ENCODE measurements around the gene TMEM98.
A peak's percentile ranks its signal among the peaks of the same experiment; 100 is the strongest.

The TMEM98 gene

GRCh38 chr17:32907583-32907982 is 20.4 kb upstream of the TMEM98 start:
- H3K36me3 ChIP-seq (ENCODE audit: insufficient read depth, low read length), result no peaks in the 10 kb centered on the region
- TF ChIP-seq CTCF (IDR thresholded peaks at IDR 0.05; ENCODE audit: borderline replicate concordance, extremely low read depth, low read length, poor library complexity, severe bottlenecking) (no peak), EZH2 (IDR thresholded peaks at IDR 0.05; ENCODE audit: borderline replicate concordance, low read depth, low read length, severe bottlenecking) (no peak)
- no peak overlapping the region for H3K4me2 ChIP-seq (ENCODE audit: insufficient read depth, low read length)

GRCh38 chr17:32909787-32910369 is 18.1 kb upstream of the TMEM98 start:
- H3K9me3 ChIP-seq (ENCODE audit: insufficient read depth, low read length, severe bottlenecking), result no peaks in the 10 kb centered on the region
- no peak overlapping the region for H3K4me2 ChIP-seq (ENCODE audit: insufficient read depth, low read length)
- peak; percentile 43 for DNase-seq
- H3K27me3 ChIP-seq (ENCODE audit: insufficient read depth, low read length, poor library complexity), result peaks cover 4% of the 10 kb centered on the region
- no peaks in the 10 kb centered on the region for H3K4me1 ChIP-seq (ENCODE audit: insufficient read depth, low read length)
- peak overlapping the region; percentile 37; the same call in 1 of the 2 replicates for H2AFZ ChIP-seq (ENCODE audit: low read depth, low read length)
- no peaks in the 10 kb centered on the region for H3K36me3 ChIP-seq (ENCODE audit: insufficient read depth, low read length)
- ATAC-seq (ENCODE audit: insufficient read depth, low read depth), result 0 out of 3 replicates have a peak, but pooled peaks have one; percentile 37
- no peaks in the 10 kb centered on the region for H3K79me2 ChIP-seq (ENCODE audit: insufficient read depth, low read length)
- no peak overlapping the region for H3K4me3 ChIP-seq (ENCODE audit: low read depth in 1 of 2, low read length in 2 of 2)
- H3K27ac ChIP-seq (ENCODE audit: low read length), result no peak overlapping the region
- TF ChIP-seq CTCF (IDR thresholded peaks at IDR 0.05; ENCODE audit: borderline replicate concordance, extremely low read depth, low read length, poor library complexity, severe bottlenecking) (peak; percentile 72), EZH2 (IDR thresholded peaks at IDR 0.05; ENCODE audit: borderline replicate concordance, low read depth, low read length, severe bottlenecking) (no peak)
- H3K9ac ChIP-seq (ENCODE audit: low read depth, low read length), result no peak overlapping the region
- H4K20me1 ChIP-seq (ENCODE audit: insufficient read depth, low read length), result no peaks in the 10 kb centered on the region

More at GRCh38 chr17:32907583-32907982, 20.4 kb upstream of the TMEM98 start:
- Histone ChIP-seq H2AFZ (ENCODE audit: low read depth, low read length) (no peak overlapping the region), H3K27me3 (ENCODE audit: insufficient read depth, low read length, poor library complexity) (peaks cover 4% of the 10 kb centered on the region), H4K20me1 (ENCODE audit: insufficient read depth, low read length) (no peaks in the 10 kb centered on the region), H3K9me3 (ENCODE audit: insufficient read depth, low read length, severe bottlenecking) (no peaks in the 10 kb centered on the region), H3K4me1 (ENCODE audit: insufficient read depth, low read length) (no peaks in the 10 kb centered on the region), H3K4me3 (ENCODE audit: low read depth in 1 of 2, low read length in 2 of 2) (no peak overlapping the region), H3K9ac (ENCODE audit: low read depth, low read length) (no peak overlapping the region), H3K79me2 (ENCODE audit: insufficient read depth, low read length) (no peaks in the 10 kb centered on the region), H3K27ac (ENCODE audit: low read length) (no peak overlapping the region)
- no peak for DNase-seq
- ATAC-seq (ENCODE audit: insufficient read depth, low read depth), result no peak

GRCh38 chr17:32910769-32911168 is 17.2 kb upstream of the TMEM98 start:
- no peak for ATAC-seq (ENCODE audit: insufficient read depth, low read depth)
- no peaks in the 10 kb centered on the region for H3K4me1 ChIP-seq (ENCODE audit: insufficient read depth, low read length)
- TF ChIP-seq CTCF (IDR thresholded peaks at IDR 0.05; ENCODE audit: borderline replicate concordance, extremely low read depth, low read length, poor library complexity, severe bottlenecking), result no peak
- TF ChIP-seq EZH2 (IDR thresholded peaks at IDR 0.05; ENCODE audit: borderline replicate concordance, low read depth, low read length, severe bottlenecking), result no peak

More at GRCh38 chr17:32910769-32911168, 17.2 kb upstream of the TMEM98 start:
- Histone ChIP-seq H3K36me3 (ENCODE audit: insufficient read depth, low read length) (no peaks in the 10 kb centered on the region), H3K27me3 (ENCODE audit: insufficient read depth, low read length, poor library complexity) (peaks cover 4% of the 10 kb centered on the region), H2AFZ (ENCODE audit: low read depth, low read length) (no peak overlapping the region), H3K4me2 (ENCODE audit: insufficient read depth, low read length) (no peak overlapping the region), H3K9ac (ENCODE audit: low read depth, low read length) (no peak overlapping the region), H3K9me3 (ENCODE audit: insufficient read depth, low read length, severe bottlenecking) (no peaks in the 10 kb centered on the region), H3K4me3 (ENCODE audit: low read depth in 1 of 2, low read length in 2 of 2) (no peak overlapping the region), H4K20me1 (ENCODE audit: insufficient read depth, low read length) (no peaks in the 10 kb centered on the region), H3K79me2 (ENCODE audit: insufficient read depth, low read length) (no peaks in the 10 kb centered on the region), H3K27ac (ENCODE audit: low read length) (no peak overlapping the region)
- no peak for DNase-seq

Measured in DND-41 (cell line).